Measurements from ENCODE around the gene PTPRS. TPM values are rescaled to one million over a fixed set of nuclear protein-coding genes. Genes with fewer than 3 reads are reported as not detected.
"Not testable (repeated sequence)": the region's sequence is repeated elsewhere in the genome, so short reads cannot be mapped to it uniquely, and the experiment has no call there.

The PTPRS gene
- total RNA-seq, 4 donors from 2014 or later = 446 to 795 (median 529) TPM

DNA sequence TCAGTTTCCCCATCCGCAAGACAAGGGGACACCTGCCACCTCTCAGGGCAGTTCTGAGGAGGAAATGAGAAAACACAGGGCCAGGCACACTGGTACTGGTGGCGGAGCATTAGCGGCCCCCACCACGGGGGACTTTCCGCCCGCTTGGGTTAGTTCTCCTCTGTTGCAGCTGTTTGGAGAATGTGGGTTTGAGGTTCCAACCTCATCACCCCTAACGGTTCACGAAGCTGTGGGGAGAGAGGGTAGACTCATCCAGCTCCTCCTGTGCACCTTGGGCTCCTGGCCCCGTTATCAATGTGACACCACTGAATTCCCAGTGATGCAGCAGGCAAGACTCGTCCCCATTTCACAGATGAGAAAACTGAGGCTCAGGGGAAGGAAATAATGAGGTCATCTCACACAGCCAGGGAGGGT is 10.3 kb downstream of the PTPRS start:
- Histone ChIP-seq H3K27ac (no peak overlapping the region), H3K27me3 (peaks cover 0 to 12% of the 10 kb centered on the region in 2 donors), H3K4me3 (no peak overlapping the region), H3K36me3 (no peaks in the 10 kb centered on the region), H3K4me1 (no peaks in the 10 kb centered on the region), H3K9me3 (peaks cover 0 to 1% (median 0%) of the 10 kb centered on the region in 4 donors)
- DNase-seq (ENCODE audit: low spot score in 2 of 2) = no peak
- 88 to 89% methylated on average over 10 of the region's 10 CpGs for WGBS, 2 donors
- TF ChIP-seq POLR2A (IDR thresholded peaks at IDR 0.05) = no peak
- TF ChIP-seq EP300 (IDR thresholded peaks at IDR 0.05) = no peak
- TF ChIP-seq, protein P1, sequence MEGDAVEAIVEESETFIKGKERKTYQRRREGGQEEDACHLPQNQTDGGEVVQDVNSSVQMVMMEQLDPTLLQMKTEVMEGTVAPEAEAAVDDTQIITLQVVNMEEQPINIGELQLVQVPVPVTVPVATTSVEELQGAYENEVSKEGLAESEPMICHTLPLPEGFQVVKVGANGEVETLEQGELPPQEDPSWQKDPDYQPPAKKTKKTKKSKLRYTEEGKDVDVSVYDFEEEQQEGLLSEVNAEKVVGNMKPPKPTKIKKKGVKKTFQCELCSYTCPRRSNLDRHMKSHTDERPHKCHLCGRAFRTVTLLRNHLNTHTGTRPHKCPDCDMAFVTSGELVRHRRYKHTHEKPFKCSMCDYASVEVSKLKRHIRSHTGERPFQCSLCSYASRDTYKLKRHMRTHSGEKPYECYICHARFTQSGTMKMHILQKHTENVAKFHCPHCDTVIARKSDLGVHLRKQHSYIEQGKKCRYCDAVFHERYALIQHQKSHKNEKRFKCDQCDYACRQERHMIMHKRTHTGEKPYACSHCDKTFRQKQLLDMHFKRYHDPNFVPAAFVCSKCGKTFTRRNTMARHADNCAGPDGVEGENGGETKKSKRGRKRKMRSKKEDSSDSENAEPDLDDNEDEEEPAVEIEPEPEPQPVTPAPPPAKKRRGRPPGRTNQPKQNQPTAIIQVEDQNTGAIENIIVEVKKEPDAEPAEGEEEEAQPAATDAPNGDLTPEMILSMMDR (IDR thresholded peaks at IDR 0.05) = no peak

DNA sequence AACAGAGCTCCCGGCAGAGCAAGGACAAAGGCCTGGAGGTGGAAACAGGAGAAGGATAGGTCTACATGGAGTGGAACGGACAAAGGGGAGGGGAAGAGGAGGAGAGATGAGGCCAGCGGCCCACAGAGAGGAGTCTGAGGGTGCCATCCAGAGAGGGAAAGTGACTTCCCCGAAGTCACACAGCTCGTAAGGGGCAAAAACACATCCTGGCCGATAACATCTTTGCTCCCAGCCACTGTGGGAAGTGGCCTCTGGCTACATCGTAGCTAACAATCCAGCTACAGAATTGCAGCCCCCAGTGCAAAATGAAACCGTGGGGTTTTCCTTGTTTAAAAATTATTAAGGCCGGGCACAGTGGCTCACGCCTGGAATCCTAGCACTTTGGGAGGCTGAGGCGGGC is 11.5 kb downstream of the PTPRS start:
- Histone ChIP-seq H3K36me3 (no peaks in the 10 kb centered on the region), H3K27me3 (no peaks in the 10 kb centered on the region), H3K9me3 (peaks cover 0 to 13% (median 0%) of the 10 kb centered on the region in 4 donors), H3K4me3 (no peak overlapping the region), H3K27ac (no peak overlapping the region), H3K4me1 (no peaks in the 10 kb centered on the region)
- WGBS, 2 donors = 81 to 83% methylated on average over 11 of the region's 11 CpGs
- DNase-seq (ENCODE audit: low spot score in 2 of 2) = no peak
- TF ChIP-seq EP300 (IDR thresholded peaks at IDR 0.05) = no peak
- TF ChIP-seq, protein P1 (IDR thresholded peaks at IDR 0.05) = no peak
- TF ChIP-seq POLR2A (IDR thresholded peaks at IDR 0.05) = no peak

DNA sequence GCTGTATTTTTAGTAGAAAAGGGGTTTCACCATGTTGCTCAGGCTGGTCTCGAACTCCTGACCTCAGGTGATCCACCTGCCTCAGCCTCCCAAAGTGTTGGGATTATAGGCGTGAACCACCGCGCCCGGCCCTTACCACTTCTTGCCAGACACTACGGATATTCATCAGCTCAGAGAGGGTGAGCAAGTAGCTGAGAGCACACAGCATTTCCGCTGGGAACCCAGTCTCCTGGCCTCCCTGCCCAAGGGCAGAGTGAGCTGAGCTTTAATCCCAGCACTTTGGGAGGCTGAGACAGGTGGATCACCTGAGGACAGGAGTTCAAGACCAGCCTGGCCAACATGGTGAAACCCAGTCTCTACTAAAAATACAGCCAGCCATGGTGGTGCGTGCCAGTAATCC is 12.2 kb downstream of the PTPRS start:
- not testable (repeated sequence) for H3K4me3 ChIP-seq; DNase-seq (ENCODE audit: low spot score in 2 of 2); H3K27ac ChIP-seq; H3K4me1 ChIP-seq; H3K36me3 ChIP-seq; H3K27me3 ChIP-seq
- peaks cover 0 to 13% (median 0%) of the 10 kb centered on the region in 4 donors for H3K9me3 ChIP-seq
- WGBS, 2 donors = 91 to 100% methylated on average over 7 to 8 of the region's 8 CpGs

DNA sequence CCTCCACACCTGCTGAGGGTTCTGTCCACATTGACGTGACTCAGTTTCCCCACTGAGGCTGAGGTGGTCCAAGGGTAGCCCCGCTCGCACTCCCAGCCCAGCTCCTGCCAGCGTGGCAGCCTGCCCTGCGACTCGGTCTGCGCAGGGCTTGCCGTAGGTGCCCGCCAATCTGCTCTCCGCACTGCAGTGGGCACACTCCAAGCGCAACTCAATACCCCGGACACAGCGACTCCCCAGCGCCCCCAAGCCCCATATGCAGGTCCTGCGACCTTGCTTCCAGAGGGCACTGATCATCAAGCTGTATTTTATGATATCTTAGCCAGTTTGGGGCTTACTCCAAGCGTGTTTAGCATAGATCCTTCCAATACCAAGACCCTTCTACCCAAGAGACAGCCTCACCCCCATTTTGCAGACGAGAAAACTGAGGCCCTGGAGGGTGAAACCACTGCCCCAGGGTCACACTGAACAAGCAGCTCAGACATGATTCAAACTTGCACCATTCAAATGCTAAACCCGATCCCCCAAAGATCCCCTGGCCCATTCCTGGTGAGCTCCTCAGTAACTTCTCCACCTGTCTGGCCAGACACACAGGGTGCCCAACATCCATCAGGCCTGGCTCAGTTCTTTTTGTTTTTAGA is 13.5 kb downstream of the PTPRS start:
- H3K4me1 ChIP-seq = no peaks in the 10 kb centered on the region
- H3K9me3 ChIP-seq = peaks cover 0 to 13% (median 0%) of the 10 kb centered on the region in 4 donors
- 81 to 82% methylated on average over 18 of the region's 18 CpGs for whole genome bisulfite sequencing, 2 donors
- H3K36me3 ChIP-seq = no peaks in the 10 kb centered on the region
- TF ChIP-seq EP300 (IDR thresholded peaks at IDR 0.05) (no peak), POLR2A (IDR thresholded peaks at IDR 0.05) (no peak)
- TF ChIP-seq, protein P1 (IDR thresholded peaks at IDR 0.05) = no peak
- DNase-seq (ENCODE audit: low spot score in 2 of 2) = no peak
- H3K27me3 ChIP-seq = peaks cover 0 to 9% of the 10 kb centered on the region in 2 donors
- no peak overlapping the region for H3K27ac ChIP-seq
- no peak overlapping the region for H3K4me3 ChIP-seq

DNA sequence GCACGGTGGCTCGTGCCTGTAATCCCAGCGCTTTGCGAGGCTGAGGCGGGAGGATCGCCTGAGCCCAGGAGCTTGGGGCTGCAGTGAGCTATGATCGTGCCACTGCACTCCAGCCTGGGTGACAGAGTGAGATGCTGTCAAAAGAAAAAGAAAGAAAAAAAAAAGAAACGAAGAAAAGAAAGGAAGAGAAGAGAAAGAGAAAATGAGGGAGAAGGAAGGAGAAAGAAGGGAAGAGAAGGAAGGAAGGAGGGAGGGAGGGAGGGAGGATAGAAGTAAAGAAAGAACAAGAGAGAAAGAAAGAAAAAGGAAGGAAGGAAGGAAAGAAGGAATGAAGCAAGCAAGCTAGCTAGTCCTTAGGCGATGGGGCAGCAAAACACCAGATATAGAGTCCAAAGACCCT is 14.1 kb downstream of the PTPRS start:
- TF ChIP-seq POLR2A (IDR thresholded peaks at IDR 0.05) = no peak
- TF ChIP-seq, protein P1 (IDR thresholded peaks at IDR 0.05) = no peak
- no peak for TF ChIP-seq EP300 (IDR thresholded peaks at IDR 0.05)
- H3K27ac ChIP-seq = no peak overlapping the region
- H3K4me1 ChIP-seq = no peaks in the 10 kb centered on the region
- peaks cover 0 to 13% (median 0%) of the 10 kb centered on the region in 4 donors for H3K9me3 ChIP-seq
- H3K27me3 ChIP-seq = peaks cover 0 to 15% of the 10 kb centered on the region in 2 donors
- no peak for DNase-seq (ENCODE audit: low spot score in 2 of 2)
- no peak overlapping the region for H3K4me3 ChIP-seq
- 61 to 68% methylated on average over 9 of the region's 9 CpGs for WGBS, 2 donors
- no peaks in the 10 kb centered on the region for H3K36me3 ChIP-seq

Data from tibial nerve (tissue), 4 donors.